NCI-H1417 treated with DMSO at 0.1 percent for 48 hours (cell line): ENCODE data around the gene PDGFB.

Experiments used
- DNase-seq: peaks from one replicate; lab custom pipeline; 2025; lab: John Stamatoyannopoulos, UW

Gene PDGFB

GRCh38 chr22:39205344-39206021 lies 39.3 kb downstream of the PDGFB start:
- no peak for DNase-seq

- DNase-seq: no peak
Observed at GRCh38 chr22:39204216-39204615, 40.6 kb downstream of the PDGFB start.

GRCh38 chr22:39197578-39197977 lies 47.2 kb downstream of the PDGFB start:
- DNase-seq: no peak

- DNase-seq: no peak
Observed at GRCh38 chr22:39194098-39194497, 50.7 kb downstream of the PDGFB start.

- DNase-seq: no peak
Observed at GRCh38 chr22:39188809-39189208, 56.0 kb downstream of the PDGFB start.

GRCh38 chr22:39185601-39186012 lies 59.2 kb downstream of the PDGFB start:
- DNase-seq: no peak

GRCh38 chr22:39184586-39185577 lies 59.9 kb downstream of the PDGFB start:
- DNase-seq: no peak

- DNase-seq: no peak
Observed at GRCh38 chr22:39183991-39184585, 60.7 kb downstream of the PDGFB start.

GRCh38 chr22:39182478-39183030 lies 62.2 kb downstream of the PDGFB start:
- DNase-seq: no peak

GRCh38 chr22:39181778-39182177 lies 63.0 kb downstream of the PDGFB start:
- no peak for DNase-seq

- DNase-seq: no peak
Observed at GRCh38 chr22:39181356-39181755, 63.4 kb downstream of the PDGFB start.

- no peak for DNase-seq
Observed at GRCh38 chr22:39179841-39180335, 64.9 kb downstream of the PDGFB start.

- DNase-seq: no peak
Observed at GRCh38 chr22:39179401-39179827, 65.4 kb downstream of the PDGFB start.

- no peak for DNase-seq
Observed at GRCh38 chr22:39178206-39179111, 66.3 kb downstream of the PDGFB start.

GRCh38 chr22:39177791-39178190 lies 67.0 kb downstream of the PDGFB start:
- DNase-seq: no peak

- no peak for DNase-seq
Observed at GRCh38 chr22:39177456-39177775, 67.4 kb downstream of the PDGFB start.

- no peak for DNase-seq
Observed at GRCh38 chr22:39176714-39177455, 67.9 kb downstream of the PDGFB start.

GRCh38 chr22:39176143-39176713 lies 68.6 kb downstream of the PDGFB start:
- DNase-seq: no peak

- DNase-seq: no peak
Observed at GRCh38 chr22:39175353-39176142, 69.2 kb downstream of the PDGFB start.
